ENCODE measurements around the gene CKB. TPM values are rescaled to one million over a fixed set of nuclear protein-coding genes. Genes with fewer than 3 reads are reported as not detected.

The CKB gene
- total and polyA plus RNA-seq, 4 donors, result 46.6 to 109 (median 84.7) TPM

- no peak overlapping the region for H3K4me3 ChIP-seq (ENCODE audit: low read length in 2 of 2)
- H3K27ac ChIP-seq (ENCODE audit: low read depth in 1 of 2, low read length in 2 of 2), result no peak overlapping the region
- ATAC-seq (ENCODE audit: low FRiP score) (peak; percentile 34), DNase-seq (peak; percentile 80 to 91)
- H3K36me3 ChIP-seq (ENCODE audit: control insufficient read depth in 1 of 2, insufficient read depth in 2 of 2, low read length in 1 of 2), result no peaks in the 10 kb centered on the region
- 21 to 23% methylated on average over 21 of the region's 21 CpGs for WGBS, 2 donors
- intact Hi-C loops (cut with DNase I), result loop anchor here (1.0 to 5.0 kb wide), 3 partner anchors 28 to 47 kb away; no protein-coding TSS in a partner anchor
- H3K9me3 ChIP-seq (ENCODE audit: control insufficient read depth, low read length), result no peaks in the 10 kb centered on the region
- H3K27me3 ChIP-seq (ENCODE audit: control insufficient read depth in 1 of 2, insufficient read depth in 2 of 2, low read length in 1 of 2), result no peaks in the 10 kb centered on the region
- no peaks in the 10 kb centered on the region for H3K4me1 ChIP-seq (ENCODE audit: control insufficient read depth in 1 of 2, insufficient read depth in 2 of 2, low read length in 2 of 2)
Observed at GRCh38 chr14:103546652-103547454, 24.2 kb upstream of the CKB start.

GRCh38 chr14:103545915-103546651, 23.5 kb upstream of the CKB start:
- no peaks in the 10 kb centered on the region for H3K27me3 ChIP-seq (ENCODE audit: control insufficient read depth in 1 of 2, insufficient read depth in 2 of 2, low read length in 1 of 2)
- intact Hi-C loops (cut with DNase I), result loop anchor here (1.0 to 5.0 kb wide), 3 partner anchors 27 to 46 kb away; no protein-coding TSS in a partner anchor
- no peaks in the 10 kb centered on the region for H3K4me1 ChIP-seq (ENCODE audit: control insufficient read depth in 1 of 2, insufficient read depth in 2 of 2, low read length in 2 of 2)
- H3K27ac ChIP-seq (ENCODE audit: low read depth in 1 of 2, low read length in 2 of 2), result no peak overlapping the region
- no peak for ATAC-seq (ENCODE audit: low FRiP score)
- H3K36me3 ChIP-seq (ENCODE audit: control insufficient read depth in 1 of 2, insufficient read depth in 2 of 2, low read length in 1 of 2), result no peaks in the 10 kb centered on the region
- no peak overlapping the region for H3K4me3 ChIP-seq (ENCODE audit: low read length in 2 of 2)
- DNase-seq, result peak; percentile 53 to 74
- H3K9me3 ChIP-seq (ENCODE audit: control insufficient read depth, low read length), result no peaks in the 10 kb centered on the region
- WGBS, 2 donors, result 76 to 77% methylated on average over 27 of the region's 27 CpGs

GRCh38 chr14:103545219-103545914, 22.7 kb upstream of the CKB start:
- Histone ChIP-seq H3K27ac (ENCODE audit: low read depth in 1 of 2, low read length in 2 of 2) (no peak overlapping the region), H3K9me3 (ENCODE audit: control insufficient read depth, low read length) (no peaks in the 10 kb centered on the region), H3K27me3 (ENCODE audit: control insufficient read depth in 1 of 2, insufficient read depth in 2 of 2, low read length in 1 of 2) (no peaks in the 10 kb centered on the region), H3K4me3 (ENCODE audit: low read length in 2 of 2) (no peak overlapping the region), H3K4me1 (ENCODE audit: control insufficient read depth in 1 of 2, insufficient read depth in 2 of 2, low read length in 2 of 2) (no peaks in the 10 kb centered on the region), H3K36me3 (ENCODE audit: control insufficient read depth in 1 of 2, insufficient read depth in 2 of 2, low read length in 1 of 2) (no peaks in the 10 kb centered on the region)
- 92 to 94% methylated on average over 27 to 29 of the region's 29 CpGs for WGBS, 2 donors
- intact Hi-C loops (cut with DNase I), result loop anchor here in 1 of 2 donors (5.0 kb wide), 1 partner anchor 43 kb away; no protein-coding TSS in a partner anchor
- DNase-seq (peak; percentile 45 to 72), ATAC-seq (ENCODE audit: low FRiP score) (no peak)

- no peaks in the 10 kb centered on the region for H3K4me1 ChIP-seq (ENCODE audit: control insufficient read depth in 1 of 2, insufficient read depth in 2 of 2, low read length in 2 of 2)
Observed at GRCh38 chr14:103544388-103545218, 22.0 kb upstream of the CKB start.

GRCh38 chr14:103543721-103544387, 21.2 kb upstream of the CKB start:
- no peak overlapping the region for H3K27ac ChIP-seq (ENCODE audit: low read depth in 1 of 2, low read length in 2 of 2)
- no peak for ATAC-seq (ENCODE audit: low FRiP score)
- no peaks in the 10 kb centered on the region for H3K27me3 ChIP-seq (ENCODE audit: control insufficient read depth in 1 of 2, insufficient read depth in 2 of 2, low read length in 1 of 2)
- WGBS, 2 donors, result 56% methylated on average over 19 of the region's 19 CpGs
- no peaks in the 10 kb centered on the region for H3K36me3 ChIP-seq (ENCODE audit: control insufficient read depth in 1 of 2, insufficient read depth in 2 of 2, low read length in 1 of 2)
- peak; percentile 55 to 67 for DNase-seq
- intact Hi-C loops (cut with DNase I), result no loop called here
- H3K9me3 ChIP-seq (ENCODE audit: control insufficient read depth, low read length), result no peaks in the 10 kb centered on the region
- no peaks in the 10 kb centered on the region for H3K4me1 ChIP-seq (ENCODE audit: control insufficient read depth in 1 of 2, insufficient read depth in 2 of 2, low read length in 2 of 2)
- H3K4me3 ChIP-seq (ENCODE audit: low read length in 2 of 2), result no peak overlapping the region

More at GRCh38 chr14:103544388-103545218, 22.0 kb upstream of the CKB start:
- 55 to 59% methylated on average over 35 of the region's 35 CpGs for WGBS, 2 donors
- DNase-seq, result peak; percentile 65 to 81
- intact Hi-C loops (cut with DNase I), result loop anchor here in 1 of 2 donors (5.0 kb wide), 1 partner anchor 42 kb away; no protein-coding TSS in a partner anchor
- H3K4me3 ChIP-seq (ENCODE audit: low read length in 2 of 2), result no peak overlapping the region
- peak; percentile 46 for ATAC-seq (ENCODE audit: low FRiP score)
- no peaks in the 10 kb centered on the region for H3K9me3 ChIP-seq (ENCODE audit: control insufficient read depth, low read length)
- H3K36me3 ChIP-seq (ENCODE audit: control insufficient read depth in 1 of 2, insufficient read depth in 2 of 2, low read length in 1 of 2), result no peaks in the 10 kb centered on the region
- no peaks in the 10 kb centered on the region for H3K27me3 ChIP-seq (ENCODE audit: control insufficient read depth in 1 of 2, insufficient read depth in 2 of 2, low read length in 1 of 2)
- H3K27ac ChIP-seq (ENCODE audit: low read depth in 1 of 2, low read length in 2 of 2), result no peak overlapping the region

GRCh38 chr14:103543140-103543539, 20.5 kb upstream of the CKB start:
- Histone ChIP-seq H3K4me3 (ENCODE audit: low read length in 2 of 2) (no peak overlapping the region), H3K4me1 (ENCODE audit: control insufficient read depth in 1 of 2, insufficient read depth in 2 of 2, low read length in 2 of 2) (no peaks in the 10 kb centered on the region)
- intact Hi-C loops (cut with DNase I), result no loop called here

GRCh38 chr14:103542605-103543088, 20.0 kb upstream of the CKB start:
- no peaks in the 10 kb centered on the region for H3K36me3 ChIP-seq (ENCODE audit: control insufficient read depth in 1 of 2, insufficient read depth in 2 of 2, low read length in 1 of 2)
- no peaks in the 10 kb centered on the region for H3K27me3 ChIP-seq (ENCODE audit: control insufficient read depth in 1 of 2, insufficient read depth in 2 of 2, low read length in 1 of 2)
- DNase-seq, result peak; percentile 80 to 92
- 2 to 6% methylated on average over 17 to 18 of the region's 18 CpGs for WGBS, 2 donors
- intact Hi-C loops (cut with DNase I), result no loop called here
- H3K9me3 ChIP-seq (ENCODE audit: control insufficient read depth, low read length), result no peaks in the 10 kb centered on the region
- peak overlapping the region in 1 of 2 donors; percentile 22 for H3K27ac ChIP-seq (ENCODE audit: low read depth in 1 of 2, low read length in 2 of 2)
- no peak overlapping the region for H3K4me3 ChIP-seq (ENCODE audit: low read length in 2 of 2)
- no peaks in the 10 kb centered on the region for H3K4me1 ChIP-seq (ENCODE audit: control insufficient read depth in 1 of 2, insufficient read depth in 2 of 2, low read length in 2 of 2)
- peak; percentile 33 for ATAC-seq (ENCODE audit: low FRiP score)

More at GRCh38 chr14:103543140-103543539, 20.5 kb upstream of the CKB start:
- H3K36me3 ChIP-seq (ENCODE audit: control insufficient read depth in 1 of 2, insufficient read depth in 2 of 2, low read length in 1 of 2), result no peaks in the 10 kb centered on the region
- no peaks in the 10 kb centered on the region for H3K27me3 ChIP-seq (ENCODE audit: control insufficient read depth in 1 of 2, insufficient read depth in 2 of 2, low read length in 1 of 2)
- no peak overlapping the region for H3K27ac ChIP-seq (ENCODE audit: low read depth in 1 of 2, low read length in 2 of 2)
- H3K9me3 ChIP-seq (ENCODE audit: control insufficient read depth, low read length), result no peaks in the 10 kb centered on the region
- WGBS, 2 donors, result 71 to 73% methylated on average over 10 of the region's 10 CpGs
- ATAC-seq (ENCODE audit: low FRiP score), result no peak
- DNase-seq, result peak; percentile 50 to 68
